HG03439 (cell line): ENCODE results near the gene TNK1.
"Not testable (repeated sequence)": the region's sequence is repeated elsewhere in the genome, so short reads cannot be mapped to it uniquely, and the experiment has no call there.

Experiments
- ATAC-seq: cut with Tn5 transposase; IDR thresholded peaks from one replicate; pipeline ENCODE4 v1.9.1; 2021; ENCODE audit warnings: mild to moderate bottlenecking, moderate library complexity; ENCODE audit not compliant: unreplicated experiment

Gene TNK1

DNA sequence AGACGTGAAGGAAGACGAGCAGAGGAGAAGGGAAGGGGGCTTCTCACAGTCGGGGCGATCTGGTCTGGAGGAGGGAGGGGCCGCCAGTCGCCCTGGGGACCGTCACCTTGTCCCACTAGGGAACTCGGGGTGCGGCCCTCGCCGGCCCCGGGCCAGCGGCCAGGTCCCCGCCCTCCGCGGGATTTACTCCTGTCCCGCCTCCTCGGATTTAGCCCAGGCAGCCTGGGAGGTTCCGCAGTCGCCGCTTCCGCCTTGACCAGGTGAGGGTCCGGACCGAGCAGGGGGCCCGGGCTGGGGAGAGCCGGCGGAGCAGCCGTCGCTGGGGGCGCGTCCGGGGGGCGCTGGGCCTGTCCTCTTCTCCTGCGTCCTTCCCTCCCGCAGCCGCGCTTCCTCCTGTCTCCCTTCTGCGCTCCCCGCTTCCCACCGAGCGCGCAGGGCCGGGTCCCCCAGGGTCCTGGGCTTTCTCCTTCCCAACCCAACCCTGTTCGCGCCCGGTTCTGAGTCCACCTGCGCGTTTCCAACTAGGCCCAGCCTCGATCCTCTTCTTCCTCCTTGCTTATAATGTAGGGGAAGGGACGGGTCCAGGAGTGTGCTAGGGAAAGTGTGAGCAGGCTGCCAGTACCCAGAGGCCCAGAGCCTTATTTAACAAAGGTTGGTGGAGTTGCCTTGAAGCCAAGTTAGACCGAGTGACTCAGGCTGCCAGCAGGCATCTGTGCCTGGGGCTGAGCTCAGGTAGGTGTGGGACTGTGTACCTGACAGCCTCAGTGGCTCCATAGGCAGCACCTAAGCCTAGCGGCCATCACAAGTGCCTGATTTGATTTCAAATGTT is at the start of gene TNK1:
TSS of gene TNK1 (plus strand) at position 235 of the 829 bp plus-strand sequence. CDS start 1,838 bp downstream, outside the sequence.
- no peak for ATAC-seq

- no peak for ATAC-seq
Observed at GRCh38 chr17:7332111-7332510, 48.8 kb upstream of the TNK1 start.

- ATAC-seq, result not testable (repeated sequence)
Observed at GRCh38 chr17:7332600-7333069, 48.3 kb upstream of the TNK1 start.

- no peak for ATAC-seq
Observed at GRCh38 chr17:7334938-7335538, 45.9 kb upstream of the TNK1 start.

- ATAC-seq, result not testable (repeated sequence)
Observed at GRCh38 chr17:7335765-7336164, 45.1 kb upstream of the TNK1 start.

- peak; percentile 50 for ATAC-seq
Observed at GRCh38 chr17:7336240-7337175, 44.4 kb upstream of the TNK1 start, which contains the start of gene ACAP1. Gene ACAP1 (plus strand): TSS chr17:7336529. CDS start chr17:7336735, 206 bp downstream.

DNA sequence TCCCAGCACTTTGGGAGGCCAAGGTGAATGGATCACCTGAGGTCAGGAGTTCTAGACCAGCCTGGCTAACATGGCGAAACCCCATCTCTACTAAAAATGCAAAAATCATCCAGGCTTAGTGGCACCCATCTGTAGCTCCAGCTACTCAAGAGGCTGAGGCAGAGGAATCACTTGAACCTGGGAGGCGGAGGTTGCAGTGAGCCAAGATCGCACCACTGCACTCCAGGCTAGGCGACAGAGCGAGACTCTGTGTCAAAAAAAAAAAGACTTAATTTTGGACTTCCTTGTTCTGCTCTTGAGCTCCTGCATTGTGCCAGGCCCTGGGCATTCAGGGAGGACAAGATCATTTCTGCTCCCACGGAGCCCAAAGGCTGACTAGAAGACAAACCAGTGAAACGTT is 43.3 kb upstream of the TNK1 start:
- not testable (repeated sequence) for ATAC-seq

DNA sequence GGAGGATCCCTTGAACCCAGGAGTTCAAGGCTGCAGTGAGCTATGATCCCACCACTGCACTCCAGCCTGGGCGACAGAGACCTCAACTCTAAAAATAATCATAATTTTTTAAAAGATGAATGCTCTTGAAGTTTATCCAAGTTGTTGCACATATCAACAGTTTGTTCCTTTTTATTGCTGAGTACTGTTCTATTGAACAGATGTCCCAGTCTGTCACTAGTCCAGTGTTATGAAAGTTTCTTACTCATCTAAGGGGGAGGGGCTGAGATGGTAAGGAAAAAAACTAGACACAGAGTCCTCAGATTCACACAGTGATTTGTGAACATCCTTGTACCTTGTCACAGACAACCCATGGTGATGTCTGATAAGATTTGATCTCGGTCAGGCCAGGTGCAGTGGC is 40.7 kb upstream of the TNK1 start:
- no peak for ATAC-seq

DNA sequence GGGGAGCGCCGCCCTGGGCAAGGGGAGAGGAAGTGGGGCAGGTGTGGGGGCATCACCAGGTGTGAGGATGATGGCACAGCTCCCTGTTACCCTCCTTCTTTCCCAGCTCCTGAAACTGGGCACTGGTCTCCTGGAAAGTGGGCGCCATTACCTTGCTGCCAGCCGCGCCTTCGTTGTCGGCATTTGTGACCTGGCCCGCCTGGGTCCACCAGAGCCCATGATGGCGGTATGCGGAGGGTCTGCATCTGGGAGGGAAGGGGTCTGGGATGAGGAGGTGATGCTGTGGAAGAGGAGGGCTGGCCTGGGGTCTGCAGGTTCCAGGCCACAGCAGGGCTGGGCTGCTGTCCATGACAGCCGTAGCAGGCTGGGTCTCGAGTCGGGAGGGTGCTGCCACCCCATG is 39.0 kb upstream of the TNK1 start:
- no peak for ATAC-seq

GRCh38 chr17:7343250-7343649 is 37.6 kb upstream of the TNK1 start:
- no peak for ATAC-seq

DNA sequence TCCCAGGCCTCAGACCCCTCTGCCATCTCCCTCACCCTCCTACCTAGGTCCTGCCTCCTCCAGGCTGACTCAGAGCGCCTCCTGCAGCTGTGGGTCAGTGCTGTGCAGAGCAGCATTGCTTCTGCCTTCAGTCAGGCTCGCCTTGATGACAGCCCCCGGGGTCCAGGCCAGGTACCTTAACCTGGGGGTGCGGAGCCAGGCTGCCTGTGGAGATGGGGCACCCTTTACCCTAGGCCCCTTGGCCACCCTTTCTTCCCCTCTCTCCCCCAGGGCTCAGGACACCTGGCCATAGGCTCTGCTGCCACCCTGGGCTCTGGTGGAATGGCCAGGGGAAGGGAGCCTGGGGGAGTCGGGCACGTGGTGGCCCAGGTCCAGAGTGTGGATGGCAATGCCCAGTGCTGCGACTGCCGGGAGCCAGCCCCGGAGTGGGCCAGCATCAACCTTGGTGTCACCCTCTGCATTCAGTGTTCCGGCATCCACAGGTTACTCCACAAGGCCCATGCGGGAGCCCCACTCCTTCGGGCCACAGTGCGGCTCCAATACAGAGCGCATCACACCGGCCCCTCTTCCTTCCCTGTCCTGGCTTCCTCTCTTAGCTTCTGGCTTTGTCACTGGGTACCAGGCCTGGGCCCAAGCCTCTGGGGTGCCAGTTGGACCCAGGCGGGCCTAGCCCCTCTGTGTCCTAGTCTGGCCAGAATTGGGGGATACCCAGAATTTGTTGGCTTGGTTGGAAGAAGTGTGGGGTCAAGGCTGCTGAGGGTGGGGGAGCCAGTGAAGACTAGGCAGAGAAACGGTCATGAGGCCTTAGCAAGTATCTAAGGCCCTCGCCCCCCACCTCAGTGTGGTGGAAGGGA is 33.9 kb upstream of the TNK1 start:
- ATAC-seq, result no peak

DNA sequence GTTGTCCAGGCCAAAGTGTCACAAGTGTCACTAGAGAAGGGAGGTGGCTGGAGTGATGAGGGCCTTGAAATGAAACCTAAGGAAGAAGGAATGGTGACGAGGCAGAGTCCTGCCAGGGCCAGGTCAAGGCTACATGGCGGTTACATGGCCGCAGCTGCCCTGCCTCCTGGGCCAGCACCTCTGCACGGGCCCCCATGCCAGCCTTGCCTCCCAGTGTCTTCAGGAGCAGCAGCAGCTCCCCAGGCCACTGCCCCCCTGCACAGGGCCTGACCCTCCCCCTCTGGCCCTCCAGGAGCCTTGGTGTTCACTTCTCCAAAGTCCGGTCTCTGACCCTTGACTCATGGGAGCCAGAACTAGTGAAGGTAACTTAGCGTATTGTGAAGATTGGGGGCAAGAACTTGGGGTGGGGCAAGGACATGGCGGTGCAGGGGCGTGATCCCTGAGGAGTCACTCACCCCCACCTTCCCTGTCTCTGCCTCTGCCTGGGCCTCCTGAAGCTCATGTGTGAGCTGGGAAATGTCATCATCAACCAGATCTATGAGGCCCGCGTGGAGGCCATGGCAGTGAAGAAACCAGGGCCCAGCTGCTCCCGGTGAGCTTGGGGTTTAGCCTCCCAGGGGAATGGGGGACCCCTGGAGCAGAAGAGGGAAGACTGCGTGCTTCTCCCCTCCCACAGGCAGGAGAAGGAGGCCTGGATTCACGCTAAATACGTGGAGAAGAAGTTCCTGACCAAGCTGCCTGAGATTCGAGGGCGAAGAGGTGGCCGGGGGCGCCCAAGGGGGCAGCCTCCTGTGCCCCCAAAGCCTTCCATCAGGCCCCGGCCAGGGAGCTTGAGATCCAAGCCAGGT is 33.0 kb upstream of the TNK1 start:
- ATAC-seq, result no peak

GRCh38 chr17:7348478-7349242 is 32.2 kb upstream of the TNK1 start:
- no peak for ATAC-seq

- ATAC-seq, result peak; percentile 42
Observed at GRCh38 chr17:7351665-7352502, 29.0 kb upstream of the TNK1 start, which contains the start of gene KCTD11. Gene KCTD11 (plus strand): TSS chr17:7352162.

GRCh38 chr17:7352503-7352889 is 28.4 kb upstream of the TNK1 start:
- ATAC-seq, result no peak

GRCh38 chr17:7352910-7353635 is 27.8 kb upstream of the TNK1 start:
- ATAC-seq, result no peak
